MM.1S (cell line): Measurements from ENCODE around the gene DHRS11.

Experiments
- DNase-seq: peaks from one replicate; pipeline ENCODE4 v3.0.0-alpha.2; 2015
- H2AFZ ChIP-seq: fragments of 300-600 bp; sonication (generic); 2 replicates; pipeline ENCODE4 v1.6.0; 2016; ENCODE audit warnings: antibody characterized with exemption, low read length
- H3F3A ChIP-seq: fragments of 300-600 bp; sonication (generic); 2 replicates; pipeline ENCODE4 v1.6.1; 2016; ENCODE audit warnings: mild to moderate bottlenecking, antibody characterized with exemption, low read length, moderate library complexity, mixed read lengths; ENCODE audit not compliant: insufficient read depth
- H3K27ac ChIP-seq: fragments of 300-600 bp; sonication (generic); 2 replicates; pipeline ENCODE4 v1.5.1; 2016; ENCODE audit warnings: mild to moderate bottlenecking, low read length
- H3K27me3 ChIP-seq: fragments of 300-600 bp; sonication (generic); replicated peaks from 2 replicates; pipeline ENCODE4 v1.6.0; 2016; ENCODE audit warnings: low read length; ENCODE audit not compliant: insufficient read depth
- H3K36me3 ChIP-seq: fragments of 300-600 bp; sonication (generic); replicated peaks from 2 replicates; pipeline ENCODE4 v1.6.1; 2016; ENCODE audit warnings: mild to moderate bottlenecking, low read length, mixed read lengths; ENCODE audit not compliant: insufficient read depth
- H3K4me1 ChIP-seq: fragments of 300-600 bp; sonication (generic); 2 replicates; pipeline ENCODE4 v1.6.1; 2016; ENCODE audit warnings: low read length, mixed read lengths
- H3K4me2 ChIP-seq: fragments of 300-600 bp; sonication (generic); 2 replicates; pipeline ENCODE4 v1.6.0; 2016; ENCODE audit warnings: low read depth, low read length
- H3K4me3 ChIP-seq: fragments of 300-600 bp; sonication (generic); 2 replicates; pipeline ENCODE4 v1.5.1; 2016; ENCODE audit warnings: low read length, mixed read lengths
- H3K79me2 ChIP-seq: fragments of 300-600 bp; sonication (generic); 2 replicates; pipeline ENCODE4 v1.6.1; 2016; ENCODE audit warnings: mixed run types, low read length, mixed read lengths
- H3K9ac ChIP-seq: fragments of 300-600 bp; sonication (generic); 2 replicates; pipeline ENCODE4 v1.6.1; 2016; ENCODE audit warnings: low read length, mixed read lengths
- H3K9me2 ChIP-seq: fragments of 300-600 bp; sonication (generic); replicated peaks from 2 replicates; pipeline ENCODE4 v1.6.1; 2016; ENCODE audit warnings: mild to moderate bottlenecking, low read length, mixed read lengths; ENCODE audit not compliant: insufficient read depth
- H3K9me3 ChIP-seq: fragments of 300-600 bp; sonication (generic); replicated peaks from 2 replicates; pipeline ENCODE4 v1.6.1; 2016; ENCODE audit warnings: mild to moderate bottlenecking, low read length, mixed read lengths; ENCODE audit not compliant: insufficient read depth
- H4K20me1 ChIP-seq: fragments of 300-600 bp; sonication (generic); 2 replicates; pipeline ENCODE4 v1.6.1; 2016; ENCODE audit warnings: mild to moderate bottlenecking, low read length, moderate library complexity, mixed read lengths; ENCODE audit not compliant: insufficient read depth
- EZH2 ChIP-seq: fragments of 300-600 bp; sonication (generic); optimal IDR thresholded peaks from 2 replicates; pipeline ENCODE3; 2017; ENCODE audit warnings: low read depth, mild to moderate bottlenecking, antibody characterized with exemption, low read length, mixed read lengths
- EZH2phosphoT487 ChIP-seq: fragments of 300-600 bp; sonication (generic); IDR thresholded peaks from 2 replicates; pipeline ENCODE4 v1.6.1; 2018; ENCODE audit warnings: antibody characterized with exemption, low read length
- TF ChIP-seq, protein P1 (sequence below): fragments of 300-600 bp; sonication (generic); IDR thresholded peaks from 2 replicates; pipeline ENCODE4 v1.5.1; 2016; ENCODE audit warnings: antibody characterized with exemption, low read length, mixed read lengths

Gene DHRS11

DNA sequence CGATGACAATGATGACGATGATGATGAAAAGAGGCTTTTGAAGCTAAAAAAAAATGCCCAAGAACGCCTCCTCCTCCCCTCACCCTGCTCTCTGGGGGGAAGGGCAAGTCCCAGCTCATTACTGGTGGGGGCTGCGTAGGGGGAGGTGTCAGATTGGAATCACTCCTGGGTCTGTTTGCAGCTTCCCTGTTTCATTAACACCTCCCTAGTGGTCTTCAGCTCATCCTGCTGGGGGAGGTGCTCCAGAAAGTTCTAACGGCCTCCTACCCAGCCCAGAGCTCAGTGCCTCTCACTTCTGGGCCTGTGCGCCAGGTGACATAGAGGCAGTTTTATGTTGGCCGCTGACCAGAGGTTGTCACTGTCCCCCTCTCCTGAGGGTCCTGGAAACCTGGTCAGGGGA is 22.4 kb downstream of the DHRS11 start:
- no peak overlapping the region for H2AFZ ChIP-seq
- H3K27ac ChIP-seq, result no peak overlapping the region
- H4K20me1 ChIP-seq, result no peaks in the 10 kb centered on the region
- H3K9me3 ChIP-seq, result no peaks in the 10 kb centered on the region
- H3K36me3 ChIP-seq, result no peaks in the 10 kb centered on the region
- H3K4me2 ChIP-seq, result no peak overlapping the region
- H3K9ac ChIP-seq, result no peak overlapping the region
- DNase-seq, result no peak
- peaks cover 2% of the 10 kb centered on the region; the same call in 1 of the 2 replicates for H3F3A ChIP-seq
- H3K4me1 ChIP-seq, result peaks cover 7% of the 10 kb centered on the region
- H3K79me2 ChIP-seq, result no peaks in the 10 kb centered on the region
- H3K27me3 ChIP-seq, result no peaks in the 10 kb centered on the region
- H3K9me2 ChIP-seq, result no peaks in the 10 kb centered on the region
- no peak for TF ChIP-seq EZH2phosphoT487
- TF ChIP-seq, protein P1, sequence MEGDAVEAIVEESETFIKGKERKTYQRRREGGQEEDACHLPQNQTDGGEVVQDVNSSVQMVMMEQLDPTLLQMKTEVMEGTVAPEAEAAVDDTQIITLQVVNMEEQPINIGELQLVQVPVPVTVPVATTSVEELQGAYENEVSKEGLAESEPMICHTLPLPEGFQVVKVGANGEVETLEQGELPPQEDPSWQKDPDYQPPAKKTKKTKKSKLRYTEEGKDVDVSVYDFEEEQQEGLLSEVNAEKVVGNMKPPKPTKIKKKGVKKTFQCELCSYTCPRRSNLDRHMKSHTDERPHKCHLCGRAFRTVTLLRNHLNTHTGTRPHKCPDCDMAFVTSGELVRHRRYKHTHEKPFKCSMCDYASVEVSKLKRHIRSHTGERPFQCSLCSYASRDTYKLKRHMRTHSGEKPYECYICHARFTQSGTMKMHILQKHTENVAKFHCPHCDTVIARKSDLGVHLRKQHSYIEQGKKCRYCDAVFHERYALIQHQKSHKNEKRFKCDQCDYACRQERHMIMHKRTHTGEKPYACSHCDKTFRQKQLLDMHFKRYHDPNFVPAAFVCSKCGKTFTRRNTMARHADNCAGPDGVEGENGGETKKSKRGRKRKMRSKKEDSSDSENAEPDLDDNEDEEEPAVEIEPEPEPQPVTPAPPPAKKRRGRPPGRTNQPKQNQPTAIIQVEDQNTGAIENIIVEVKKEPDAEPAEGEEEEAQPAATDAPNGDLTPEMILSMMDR, result no peak
- no peak for TF ChIP-seq EZH2
- H3K4me3 ChIP-seq, result no peak overlapping the region

DNA sequence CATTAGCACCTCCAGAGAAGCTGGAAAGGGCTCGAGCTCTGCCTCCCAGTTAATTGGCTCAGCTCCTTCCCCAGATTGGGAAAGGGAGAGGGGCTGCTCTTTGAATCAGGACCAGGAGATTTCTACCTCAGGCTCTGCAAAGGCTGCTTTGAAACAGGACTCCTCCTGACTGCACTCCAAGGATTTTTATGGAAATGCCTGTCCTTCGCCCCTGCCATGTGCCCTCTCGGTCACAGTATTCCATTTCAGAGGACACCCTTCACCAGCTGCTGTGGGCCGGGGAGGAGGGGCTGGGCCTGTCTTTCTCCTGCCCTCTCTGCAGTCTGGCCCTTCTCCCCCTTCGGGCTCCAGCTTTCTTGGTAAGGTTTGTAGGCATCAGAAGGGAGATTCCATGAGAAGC is 23.3 kb downstream of the DHRS11 start:
- Histone ChIP-seq H3K27me3 (no peaks in the 10 kb centered on the region), H3K27ac (no peak overlapping the region), H3K36me3 (no peaks in the 10 kb centered on the region), H2AFZ (no peak overlapping the region), H3F3A (no peaks in the 10 kb centered on the region), H3K9me2 (no peaks in the 10 kb centered on the region), H3K79me2 (no peaks in the 10 kb centered on the region), H3K4me2 (no peak overlapping the region), H3K4me3 (no peak overlapping the region), H3K9ac (no peak overlapping the region), H3K9me3 (no peaks in the 10 kb centered on the region), H3K4me1 (no peaks in the 10 kb centered on the region), H4K20me1 (no peaks in the 10 kb centered on the region)
- no peak for DNase-seq
- no peak for TF ChIP-seq EZH2phosphoT487
- TF ChIP-seq, protein P1, result no peak
- no peak for TF ChIP-seq EZH2

DNA sequence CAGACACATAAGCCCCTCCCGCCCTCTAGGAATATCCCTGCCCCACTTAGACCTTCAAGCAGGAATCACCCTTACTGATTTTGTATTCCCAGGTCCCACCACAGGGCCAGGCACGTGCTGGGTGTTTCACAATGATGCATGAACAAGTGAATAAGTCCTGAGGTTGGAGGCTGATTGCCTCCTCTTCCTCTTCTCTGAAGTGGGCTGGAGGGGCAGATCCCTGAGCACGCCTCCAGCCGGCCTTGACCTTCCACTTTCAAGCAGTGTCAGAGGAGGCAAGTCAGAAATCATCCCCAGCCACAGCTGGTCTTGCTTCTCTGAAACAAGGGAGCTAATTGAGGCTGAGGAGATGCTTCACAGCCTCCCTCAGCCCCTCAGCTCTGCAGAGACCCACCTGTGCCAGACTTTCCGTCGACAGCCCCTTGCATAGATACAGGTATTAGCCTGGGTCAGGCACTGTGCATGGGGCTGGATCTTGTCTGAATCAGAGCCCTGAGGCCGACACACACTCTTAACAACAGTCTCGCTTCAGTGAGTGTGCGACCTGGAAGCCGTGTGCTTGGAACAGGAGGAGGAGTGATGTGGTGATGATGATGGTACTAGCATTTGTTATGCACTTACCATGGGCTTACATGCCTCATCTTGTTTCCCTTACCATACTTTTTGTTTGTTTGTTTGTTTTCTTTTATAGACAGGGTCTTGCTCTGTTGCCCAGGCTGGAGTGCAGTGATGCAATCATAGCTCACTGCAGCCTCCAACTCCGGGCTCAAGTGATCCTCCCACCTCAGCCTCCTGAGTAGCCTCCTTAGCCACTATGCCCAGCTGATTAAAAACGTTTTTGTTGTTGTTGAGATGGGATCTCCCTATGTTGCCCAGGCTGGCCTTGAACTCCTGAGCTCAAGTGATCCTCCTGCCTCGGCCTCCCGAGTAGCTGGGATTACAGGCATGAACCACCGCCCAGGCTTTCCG is 24.7 kb downstream of the DHRS11 start:
- Histone ChIP-seq H3K27me3 (no peaks in the 10 kb centered on the region), H3K36me3 (no peaks in the 10 kb centered on the region), H3K4me3 (no peak overlapping the region), H3K4me1 (no peaks in the 10 kb centered on the region), H3K9me3 (no peaks in the 10 kb centered on the region), H3F3A (no peaks in the 10 kb centered on the region), H2AFZ (no peak overlapping the region), H3K9ac (no peak overlapping the region), H3K4me2 (no peak overlapping the region), H3K27ac (no peak overlapping the region), H3K79me2 (no peaks in the 10 kb centered on the region), H4K20me1 (no peaks in the 10 kb centered on the region), H3K9me2 (no peaks in the 10 kb centered on the region)
- TF ChIP-seq, protein P1, result no peak
- TF ChIP-seq EZH2 (no peak), EZH2phosphoT487 (no peak)
- DNase-seq, result no peak
